Ishikawa (cell line): Measurements from ENCODE around the gene ZSCAN20.

Experiments used
- CEBPB ChIP-seq: IDR thresholded peaks from 2 replicates; pipeline ENCODE4 v1.6.1; 2012
- CREB1 ChIP-seq: IDR thresholded peaks from 2 replicates; pipeline ENCODE4 v1.6.1; 2012; ENCODE audit warnings: low read depth
- EGR1 ChIP-seq: IDR thresholded peaks from 2 replicates; pipeline ENCODE4 v1.6.1; 2012
- EP300 ChIP-seq: IDR thresholded peaks from 2 replicates; pipeline ENCODE4 v1.6.1; 2012; ENCODE audit warnings: borderline replicate concordance
- FOXM1 ChIP-seq: IDR thresholded peaks from 2 replicates; pipeline ENCODE4 v1.6.1; 2012; ENCODE audit warnings: low read depth, borderline replicate concordance
- MAX ChIP-seq: IDR thresholded peaks from 2 replicates; pipeline ENCODE4 v1.6.1; 2012
- NFIC ChIP-seq: IDR thresholded peaks from 2 replicates; pipeline ENCODE4 v1.6.1; 2012
- RAD21 ChIP-seq: IDR thresholded peaks from 2 replicates; pipeline ENCODE4 v1.6.1; 2012; ENCODE audit warnings: low read depth
- TAF1 ChIP-seq: IDR thresholded peaks from 2 replicates; pipeline ENCODE4 v1.6.1; 2012; ENCODE audit warnings: low read depth, mild to moderate bottlenecking
- TCF12 ChIP-seq: IDR thresholded peaks from 2 replicates; pipeline ENCODE4 v1.6.1; 2012; ENCODE audit warnings: low read depth
- TEAD4 ChIP-seq: IDR thresholded peaks from 2 replicates; pipeline ENCODE4 v1.6.1; 2012
- USF1 ChIP-seq: IDR thresholded peaks from 2 replicates; pipeline ENCODE4 v1.6.1; 2012
- YY1 ChIP-seq: IDR thresholded peaks from 2 replicates; pipeline ENCODE4 v1.6.1; 2012; ENCODE audit warnings: low read depth
- ZBTB7A ChIP-seq: IDR thresholded peaks from 2 replicates; pipeline ENCODE4 v1.6.1; 2012; ENCODE audit warnings: low read depth
- TF ChIP-seq, protein P1 (sequence below): IDR thresholded peaks from 2 replicates; pipeline ENCODE4 v1.6.1; 2012; ENCODE audit warnings: low read depth, mild to moderate bottlenecking

ZSCAN20 gene

DNA sequence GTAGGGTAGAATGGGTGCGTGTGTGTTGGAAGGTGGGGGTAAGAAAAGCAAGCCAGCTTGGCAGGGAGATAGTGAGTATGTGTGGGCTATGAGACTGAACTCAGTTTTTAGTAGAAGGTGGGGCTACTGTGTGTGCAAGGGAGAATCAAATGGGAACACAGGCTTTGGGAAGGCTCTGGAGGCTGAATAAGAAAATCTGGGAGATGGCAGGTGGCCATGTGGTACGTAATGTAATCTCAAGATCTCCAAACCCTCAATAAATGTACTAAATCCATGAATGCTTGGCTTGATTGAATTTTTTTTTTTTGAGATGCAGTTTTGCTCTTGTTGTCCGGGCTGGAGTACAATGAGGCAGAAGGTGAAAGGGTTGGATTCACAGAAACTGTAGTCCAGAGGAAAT lies 3.5 kb upstream of the ZSCAN20 start:
- TF ChIP-seq NFIC (no peak), YY1 (no peak), ZBTB7A (no peak), MAX (no peak), EP300 (no peak), TCF12 (no peak), TAF1 (no peak)
- TF ChIP-seq, protein P1, sequence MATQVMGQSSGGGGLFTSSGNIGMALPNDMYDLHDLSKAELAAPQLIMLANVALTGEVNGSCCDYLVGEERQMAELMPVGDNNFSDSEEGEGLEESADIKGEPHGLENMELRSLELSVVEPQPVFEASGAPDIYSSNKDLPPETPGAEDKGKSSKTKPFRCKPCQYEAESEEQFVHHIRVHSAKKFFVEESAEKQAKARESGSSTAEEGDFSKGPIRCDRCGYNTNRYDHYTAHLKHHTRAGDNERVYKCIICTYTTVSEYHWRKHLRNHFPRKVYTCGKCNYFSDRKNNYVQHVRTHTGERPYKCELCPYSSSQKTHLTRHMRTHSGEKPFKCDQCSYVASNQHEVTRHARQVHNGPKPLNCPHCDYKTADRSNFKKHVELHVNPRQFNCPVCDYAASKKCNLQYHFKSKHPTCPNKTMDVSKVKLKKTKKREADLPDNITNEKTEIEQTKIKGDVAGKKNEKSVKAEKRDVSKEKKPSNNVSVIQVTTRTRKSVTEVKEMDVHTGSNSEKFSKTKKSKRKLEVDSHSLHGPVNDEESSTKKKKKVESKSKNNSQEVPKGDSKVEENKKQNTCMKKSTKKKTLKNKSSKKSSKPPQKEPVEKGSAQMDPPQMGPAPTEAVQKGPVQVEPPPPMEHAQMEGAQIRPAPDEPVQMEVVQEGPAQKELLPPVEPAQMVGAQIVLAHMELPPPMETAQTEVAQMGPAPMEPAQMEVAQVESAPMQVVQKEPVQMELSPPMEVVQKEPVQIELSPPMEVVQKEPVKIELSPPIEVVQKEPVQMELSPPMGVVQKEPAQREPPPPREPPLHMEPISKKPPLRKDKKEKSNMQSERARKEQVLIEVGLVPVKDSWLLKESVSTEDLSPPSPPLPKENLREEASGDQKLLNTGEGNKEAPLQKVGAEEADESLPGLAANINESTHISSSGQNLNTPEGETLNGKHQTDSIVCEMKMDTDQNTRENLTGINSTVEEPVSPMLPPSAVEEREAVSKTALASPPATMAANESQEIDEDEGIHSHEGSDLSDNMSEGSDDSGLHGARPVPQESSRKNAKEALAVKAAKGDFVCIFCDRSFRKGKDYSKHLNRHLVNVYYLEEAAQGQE, result no peak

- TF ChIP-seq, protein P1, result no peak
- TF ChIP-seq EP300 (no peak), TCF12 (no peak), TAF1 (no peak), CREB1 (no peak), USF1 (no peak), EGR1 (no peak), NFIC (no peak), FOXM1 (no peak), CEBPB (no peak), TEAD4 (no peak), YY1 (no peak)
These were observed 2.8 kb upstream of the ZSCAN20 start for GRCh38 chr1:33469691-33470090.

DNA sequence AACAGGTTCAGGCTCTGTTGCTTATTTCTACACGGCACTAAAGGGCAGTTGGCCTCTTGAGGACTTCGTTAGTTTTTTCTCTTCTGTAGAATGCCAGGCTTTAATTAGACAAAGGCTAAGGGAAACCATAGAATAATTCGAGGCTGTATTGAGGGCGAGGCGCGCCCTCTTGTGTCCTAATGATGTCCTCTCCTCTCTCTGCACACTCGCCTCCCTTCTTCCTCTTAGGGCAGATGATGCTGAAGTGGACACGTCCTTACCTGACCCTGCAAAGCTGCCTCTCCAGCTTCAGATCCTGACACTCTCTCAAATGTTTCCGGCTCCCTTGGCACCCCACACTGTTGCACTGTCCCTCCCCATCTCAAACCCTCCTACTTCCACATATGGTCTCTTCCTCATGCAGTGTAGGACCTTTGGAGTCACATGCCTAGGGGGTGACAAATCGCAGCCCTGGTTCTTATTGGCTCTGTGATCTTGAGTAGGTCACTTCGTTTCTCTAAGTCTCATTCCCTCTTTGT lies 1.9 kb upstream of the ZSCAN20 start:
- TF ChIP-seq RAD21 (peak; percentile 44; the same call in 1 of the 2 replicates), CREB1 (no peak)

DNA sequence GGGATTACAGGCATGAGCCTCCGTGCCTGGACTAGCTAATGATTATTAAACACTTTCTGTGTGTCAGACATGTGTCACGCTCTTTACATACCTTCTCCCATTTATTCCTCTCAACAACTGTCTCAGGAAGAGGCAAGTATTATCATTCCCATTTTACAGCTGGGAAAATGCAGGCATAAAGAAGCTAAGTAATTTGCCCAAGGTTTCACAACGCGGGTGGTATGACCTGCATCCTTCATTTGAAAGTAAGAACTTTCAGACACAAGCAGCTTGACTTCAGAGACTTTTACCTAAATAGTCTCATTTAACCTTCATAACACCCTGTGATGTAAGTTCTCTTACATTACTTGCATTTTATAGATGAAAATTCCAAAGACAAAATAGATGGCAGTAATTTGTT lies 1.0 kb upstream of the ZSCAN20 start:
- TF ChIP-seq NFIC (no peak), YY1 (no peak), ZBTB7A (no peak), TCF12 (no peak), EP300 (no peak), RAD21 (no peak), TEAD4 (no peak)

DNA sequence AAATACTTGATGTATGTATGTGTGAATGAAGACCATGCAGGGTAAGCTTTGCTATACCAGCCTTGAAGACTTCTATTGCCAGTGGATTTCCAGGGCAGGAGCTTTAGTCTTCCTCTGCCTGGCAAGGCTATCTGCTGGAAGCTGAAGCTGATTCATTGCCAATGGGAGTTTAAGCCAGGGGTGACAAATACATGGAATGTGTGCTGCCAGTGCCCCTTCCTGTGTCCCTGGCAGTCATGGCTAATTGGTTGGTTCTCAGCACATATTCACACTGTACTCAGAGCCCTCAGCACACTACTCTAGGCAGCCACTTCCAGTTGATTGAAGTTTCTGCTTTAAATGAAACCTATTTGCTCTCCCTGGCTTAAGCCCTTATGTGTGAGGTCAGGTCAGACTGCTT lies 1.5 kb downstream of the ZSCAN20 start:
- no peak for TF ChIP-seq FOXM1
- TF ChIP-seq EP300, result no peak
- no peak for TF ChIP-seq YY1
- no peak for TF ChIP-seq CEBPB
- TF ChIP-seq USF1, result no peak
- no peak for TF ChIP-seq RAD21
- TF ChIP-seq ZBTB7A, result no peak
- TF ChIP-seq TCF12, result no peak
- no peak for TF ChIP-seq CREB1
- TF ChIP-seq TAF1, result no peak
- TF ChIP-seq EGR1, result no peak
- no peak for TF ChIP-seq MAX
- TF ChIP-seq TEAD4, result no peak
- TF ChIP-seq, protein P1, result no peak
- TF ChIP-seq NFIC, result no peak
